AG04450 (cell line): ENCODE measurements around the gene SEMA4A. TPM values are rescaled to one million over a fixed set of nuclear protein-coding genes. Genes with fewer than 3 reads are reported as not detected.

Experiments
- CTCF ChIA-PET: fragments of 300-600, 350-600 bp; formaldehyde crosslinking; extraction: SDS; loops from one replicate; lab custom pipeline; 2022; ENCODE audit warnings: antibody characterized with exemption, inconsistent platforms; lab: Charles Lee
- POLR2A ChIA-PET: fragments of 350-600 bp; formaldehyde crosslinking; extraction: SDS; loops from one replicate; lab custom pipeline; 2021; ENCODE audit warnings: antibody characterized with exemption, inconsistent platforms; lab: Yijun Ruan, JAX
- DNase-seq: peaks from one replicate; pipeline ENCODE4 v3.0.0-alpha.2; 2011; ENCODE audit warnings: low read depth, low spot score
- H3K27ac ChIP-seq: one replicate; pipeline ENCODE4 v1.5.1; 2012; ENCODE audit warnings: low read depth, low read length, control low read depth
- H3K27me3 ChIP-seq: one replicate; pipeline ENCODE4 v1.6.0; 2012; ENCODE audit warnings: low read length; ENCODE audit not compliant: control insufficient read depth, insufficient read depth
- H3K4me3 ChIP-seq: 2 replicates; pipeline ENCODE4 v1.5.1; 2011; ENCODE audit warnings: mild to moderate bottlenecking, low read depth, low read length, control low read depth
- H3K9me3 ChIP-seq: 2 replicates; pipeline ENCODE4 v1.5.1; 2012; ENCODE audit warnings: low read length; ENCODE audit not compliant: control insufficient read depth, insufficient read depth
- polyA plus RNA-seq: library from polyadenylated mRNA; depleted of rRNA; stranded (reverse); fragments of >200 nt; gene quantifications from 2 replicates; pipeline ENCODE4 v1.2.3, GENCODE V29; 2011
- TF ChIP-seq, protein P1 (sequence below): IDR thresholded peaks from 2 replicates; pipeline ENCODE4 v1.5.1; 2011; ENCODE audit warnings: low read depth, low read length, control low read depth, inconsistent platforms

SEMA4A gene
- polyA plus RNA-seq, 1 experiment: 0.60 TPM

DNA sequence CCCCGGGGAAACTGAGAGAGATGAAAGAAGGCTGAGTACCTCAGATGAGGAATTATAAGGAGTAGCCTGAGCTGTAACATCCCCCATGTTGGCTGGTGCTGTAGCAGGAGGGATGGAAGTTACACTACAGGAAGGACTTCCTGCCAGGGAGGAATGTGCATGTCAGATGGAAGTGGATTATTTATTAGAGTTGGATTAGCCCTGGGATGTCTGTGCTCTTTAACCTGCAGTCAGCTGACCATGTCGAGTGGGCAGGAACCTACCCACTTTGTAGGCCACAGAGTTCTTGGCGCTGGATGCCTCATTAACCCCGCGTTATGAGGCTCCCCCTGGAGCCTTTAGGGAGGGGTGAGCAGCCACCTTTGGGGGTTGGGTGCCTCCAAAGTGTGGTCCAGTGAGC, 757 bp upstream of the SEMA4A start:
- ChIA-PET CTCF (interaction anchor here (0.6 to 1.6 kb wide), 3 partner anchors 56 to 109 kb away, joined by 4 to 13 read pairs (median 6); no protein-coding TSS in a partner anchor), POLR2A (no interaction called here)
- TF ChIP-seq, protein P1, sequence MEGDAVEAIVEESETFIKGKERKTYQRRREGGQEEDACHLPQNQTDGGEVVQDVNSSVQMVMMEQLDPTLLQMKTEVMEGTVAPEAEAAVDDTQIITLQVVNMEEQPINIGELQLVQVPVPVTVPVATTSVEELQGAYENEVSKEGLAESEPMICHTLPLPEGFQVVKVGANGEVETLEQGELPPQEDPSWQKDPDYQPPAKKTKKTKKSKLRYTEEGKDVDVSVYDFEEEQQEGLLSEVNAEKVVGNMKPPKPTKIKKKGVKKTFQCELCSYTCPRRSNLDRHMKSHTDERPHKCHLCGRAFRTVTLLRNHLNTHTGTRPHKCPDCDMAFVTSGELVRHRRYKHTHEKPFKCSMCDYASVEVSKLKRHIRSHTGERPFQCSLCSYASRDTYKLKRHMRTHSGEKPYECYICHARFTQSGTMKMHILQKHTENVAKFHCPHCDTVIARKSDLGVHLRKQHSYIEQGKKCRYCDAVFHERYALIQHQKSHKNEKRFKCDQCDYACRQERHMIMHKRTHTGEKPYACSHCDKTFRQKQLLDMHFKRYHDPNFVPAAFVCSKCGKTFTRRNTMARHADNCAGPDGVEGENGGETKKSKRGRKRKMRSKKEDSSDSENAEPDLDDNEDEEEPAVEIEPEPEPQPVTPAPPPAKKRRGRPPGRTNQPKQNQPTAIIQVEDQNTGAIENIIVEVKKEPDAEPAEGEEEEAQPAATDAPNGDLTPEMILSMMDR: no peak
- Histone ChIP-seq H3K27me3 (peaks cover 13% of the 10 kb centered on the region), H3K4me3 (no peak overlapping the region), H3K27ac (no peak overlapping the region), H3K9me3 (no peaks in the 10 kb centered on the region)
- no peak for DNase-seq

DNA sequence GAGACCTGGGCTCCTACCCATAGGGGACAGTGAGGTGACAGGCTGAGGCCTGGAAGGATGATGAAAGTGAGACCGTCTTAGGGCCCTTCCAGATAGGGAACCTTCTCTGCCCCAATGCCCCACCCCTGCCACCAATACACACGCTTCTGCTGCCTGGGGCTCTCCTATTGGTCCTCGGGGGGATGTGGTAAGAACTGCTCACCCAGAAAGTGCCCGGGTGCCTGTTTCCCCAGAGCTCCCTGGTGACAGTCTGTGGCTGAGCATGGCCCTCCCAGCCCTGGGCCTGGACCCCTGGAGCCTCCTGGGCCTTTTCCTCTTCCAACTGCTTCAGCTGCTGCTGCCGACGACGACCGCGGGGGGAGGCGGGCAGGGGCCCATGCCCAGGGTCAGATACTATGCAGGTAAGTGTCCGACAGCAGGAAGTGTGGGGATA, 948 bp downstream of the SEMA4A start:
- POLR2A ChIA-PET: interaction anchor here (0.9 kb wide), 1 partner anchor 59 kb away, joined by 3 read pairs; the partner anchor contains the start of gene PMF1
- DNase-seq: no peak
- no peaks in the 10 kb centered on the region for H3K9me3 ChIP-seq
- TF ChIP-seq, protein P1: no peak
- H3K27me3 ChIP-seq: peaks cover 9% of the 10 kb centered on the region
- H3K27ac ChIP-seq: no peak overlapping the region
- no peak overlapping the region for H3K4me3 ChIP-seq
- CTCF ChIA-PET: interaction anchor here (1.1 kb wide), 1 partner anchor 71 kb away, joined by 3 read pairs; no protein-coding TSS in a partner anchor

DNA sequence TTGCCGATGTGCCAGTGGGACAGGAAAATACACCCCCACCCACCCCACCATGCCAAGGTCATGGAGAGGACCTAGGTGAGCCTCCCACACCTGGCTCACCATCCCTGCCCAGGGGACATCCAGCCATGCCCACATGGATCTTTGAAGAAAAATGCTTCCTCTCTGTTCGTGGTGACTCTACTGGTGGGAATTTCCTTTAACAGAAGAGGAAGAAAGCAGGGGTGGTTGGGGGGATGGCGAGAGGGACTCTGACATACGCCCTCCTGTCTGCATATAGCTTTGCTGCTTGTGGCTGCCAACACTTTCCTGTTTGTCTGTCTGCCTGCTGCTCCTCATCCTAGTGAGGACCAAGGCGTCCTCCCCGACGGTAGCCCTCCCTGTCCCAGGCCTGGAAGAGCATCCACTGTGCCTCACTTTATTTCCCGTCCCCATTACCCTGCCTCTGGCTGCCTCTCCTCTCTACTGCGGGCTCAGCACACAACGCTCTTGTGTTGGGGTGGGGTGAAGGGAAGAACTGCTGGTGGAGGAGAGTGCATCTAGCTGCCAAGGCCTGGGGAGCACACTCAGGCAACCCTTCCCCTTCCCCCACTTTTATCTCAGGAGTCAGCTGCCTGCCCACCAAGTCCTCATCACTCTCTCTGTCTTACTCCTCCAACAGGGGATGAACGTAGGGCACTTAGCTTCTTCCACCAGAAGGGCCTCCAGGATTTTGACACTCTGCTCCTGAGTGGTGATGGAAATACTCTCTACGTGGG, 2.5 kb downstream of the SEMA4A start:
- Histone ChIP-seq H3K27me3 (no peaks in the 10 kb centered on the region), H3K27ac (no peak overlapping the region), H3K9me3 (no peaks in the 10 kb centered on the region), H3K4me3 (no peak overlapping the region)
- ChIA-PET POLR2A (no interaction called here), CTCF (interaction anchor here (1.7 kb wide), 1 partner anchor 10 kb away, joined by 7 read pairs; no protein-coding TSS in a partner anchor)
- TF ChIP-seq, protein P1: no peak
- DNase-seq: no peak

DNA sequence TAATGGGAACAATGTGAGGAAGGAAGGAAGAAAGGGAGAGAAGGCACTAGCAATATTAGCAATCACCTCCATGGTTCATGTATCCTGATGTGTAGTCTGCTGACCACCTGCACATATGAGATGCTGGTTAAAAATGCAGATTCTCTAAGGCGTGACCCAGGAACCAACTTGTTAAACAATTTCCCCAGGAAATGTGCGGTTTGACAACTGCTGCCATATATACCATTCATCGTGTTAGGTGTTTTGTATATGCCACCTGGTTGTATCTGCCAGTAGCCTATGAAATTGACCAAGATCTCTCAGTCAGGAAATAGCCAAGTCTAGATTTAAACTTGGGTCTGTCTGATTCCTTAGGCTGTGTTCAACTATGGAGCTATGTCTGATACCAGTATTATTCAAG, 4.1 kb downstream of the SEMA4A start:
- CTCF ChIA-PET: no interaction called here
- Histone ChIP-seq H3K27ac (no peak overlapping the region), H3K4me3 (no peak overlapping the region), H3K27me3 (no peaks in the 10 kb centered on the region), H3K9me3 (no peaks in the 10 kb centered on the region)
- TF ChIP-seq, protein P1: no peak
- DNase-seq: no peak
- POLR2A ChIA-PET: no interaction called here

DNA sequence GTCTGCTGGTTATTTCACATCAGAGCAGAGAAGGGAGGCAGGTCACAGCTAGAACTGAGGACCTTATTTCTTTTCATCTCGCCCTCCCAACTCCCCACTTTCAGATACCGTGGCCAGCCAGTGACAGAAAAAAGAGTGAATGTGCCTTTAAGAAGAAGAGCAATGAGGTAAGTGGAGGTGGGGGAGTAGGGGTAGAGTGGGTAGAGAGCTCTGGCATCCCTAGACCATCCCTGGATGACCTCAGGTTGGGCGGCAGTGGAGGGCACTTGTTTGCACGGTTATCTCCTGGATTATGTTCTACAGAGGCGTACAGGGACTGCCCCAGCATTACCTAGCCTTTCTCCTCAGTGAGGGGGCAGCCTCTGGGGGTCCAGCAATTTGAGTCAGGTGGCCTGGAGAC, 4.6 kb downstream of the SEMA4A start:
- POLR2A ChIA-PET: no interaction called here
- TF ChIP-seq, protein P1: no peak
- DNase-seq: no peak
- CTCF ChIA-PET: no interaction called here
- H3K4me3 ChIP-seq: no peak overlapping the region
- H3K27me3 ChIP-seq: no peaks in the 10 kb centered on the region
- no peak overlapping the region for H3K27ac ChIP-seq
- H3K9me3 ChIP-seq: no peaks in the 10 kb centered on the region
